Thoracic aorta (tissue), 2 donors: ENCODE measurements around the gene NKX1-1. TPM values are rescaled to one million over a fixed set of nuclear protein-coding genes. Genes with fewer than 3 reads are reported as not detected.

Source experiments
- ATAC-seq: fragments of 150-250 bp; one replicate; pipeline ENCODE4 v1.8.0; 2017; ENCODE audit warnings: low read depth; ENCODE audit not compliant: insufficient number of reproducible peaks, low FRiP score
- DNase-seq: peaks from one replicate; pipeline ENCODE4 v3.0.0-alpha.2; 2020; ENCODE audit warnings: low spot score
- H3K27ac ChIP-seq, 2 donors: fragments of 200-600 bp; sonication (generic); 1 replicate in 1 of 2; 2 replicates in 1 of 2; pipeline ENCODE4 v1.5.1; 2016; ENCODE audit warnings: mild to moderate bottlenecking in 2 of 2, moderate library complexity in 2 of 2
- H3K27me3 ChIP-seq: fragments of 200-600 bp; sonication (generic); replicated peaks from 2 replicates; pipeline ENCODE4 v1.6.0; 2016; ENCODE audit warnings: mild to moderate bottlenecking; ENCODE audit not compliant: insufficient read depth
- H3K36me3 ChIP-seq: fragments of 200-600 bp; sonication (generic); one replicate; pipeline ENCODE4 v1.5.1; 2016
- H3K4me1 ChIP-seq, 2 donors: fragments of 200-600 bp; sonication (generic); 1 replicate in 1 of 2; 2 replicates in 1 of 2; pipeline versions ENCODE4 v1.5.1 to v1.6.0; 2016; ENCODE audit warnings: low read depth in 2 of 2, mild to moderate bottlenecking in 1 of 2; ENCODE audit not compliant: control insufficient read depth in 1 of 2
- H3K4me3 ChIP-seq: fragments of 200-600 bp; sonication (generic); 2 replicates; pipeline ENCODE4 v1.5.1; 2016; ENCODE audit warnings: mild to moderate bottlenecking
- H3K9me3 ChIP-seq: fragments of 200-600 bp; sonication (generic); 2 replicates; pipeline ENCODE4 v1.5.1; 2016
- total RNA-seq, 2 donors: library from RNA; depleted of rRNA; stranded (reverse); fragments of >200 nt; gene quantifications; one replicate each; pipeline versions ENCODE4 v1.1.0 to v1.2.3, GENCODE V29; 2016
- TF ChIP-seq, protein P1 (sequence below): fragments of 200-600 bp; sonication (generic); IDR thresholded peaks from one replicate; pipeline ENCODE4 v1.5.1; 2019; ENCODE audit warnings: antibody characterized with exemption

The NKX1-1 gene
- total RNA-seq, 2 donors from 2014 or later: not detected

- Histone ChIP-seq H3K27me3 (no peaks in the 10 kb centered on the region), H3K9me3 (no peaks in the 10 kb centered on the region), H3K27ac (no peak overlapping the region), H3K36me3 (no peaks in the 10 kb centered on the region), H3K4me1 (no peaks in the 10 kb centered on the region), H3K4me3 (no peak overlapping the region)
- ATAC-seq: no peak
- TF ChIP-seq, protein P1, sequence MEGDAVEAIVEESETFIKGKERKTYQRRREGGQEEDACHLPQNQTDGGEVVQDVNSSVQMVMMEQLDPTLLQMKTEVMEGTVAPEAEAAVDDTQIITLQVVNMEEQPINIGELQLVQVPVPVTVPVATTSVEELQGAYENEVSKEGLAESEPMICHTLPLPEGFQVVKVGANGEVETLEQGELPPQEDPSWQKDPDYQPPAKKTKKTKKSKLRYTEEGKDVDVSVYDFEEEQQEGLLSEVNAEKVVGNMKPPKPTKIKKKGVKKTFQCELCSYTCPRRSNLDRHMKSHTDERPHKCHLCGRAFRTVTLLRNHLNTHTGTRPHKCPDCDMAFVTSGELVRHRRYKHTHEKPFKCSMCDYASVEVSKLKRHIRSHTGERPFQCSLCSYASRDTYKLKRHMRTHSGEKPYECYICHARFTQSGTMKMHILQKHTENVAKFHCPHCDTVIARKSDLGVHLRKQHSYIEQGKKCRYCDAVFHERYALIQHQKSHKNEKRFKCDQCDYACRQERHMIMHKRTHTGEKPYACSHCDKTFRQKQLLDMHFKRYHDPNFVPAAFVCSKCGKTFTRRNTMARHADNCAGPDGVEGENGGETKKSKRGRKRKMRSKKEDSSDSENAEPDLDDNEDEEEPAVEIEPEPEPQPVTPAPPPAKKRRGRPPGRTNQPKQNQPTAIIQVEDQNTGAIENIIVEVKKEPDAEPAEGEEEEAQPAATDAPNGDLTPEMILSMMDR: no peak
- DNase-seq: no peak
Measured at GRCh38 chr4:1449833-1450741, 43.8 kb upstream of the NKX1-1 start.

DNA sequence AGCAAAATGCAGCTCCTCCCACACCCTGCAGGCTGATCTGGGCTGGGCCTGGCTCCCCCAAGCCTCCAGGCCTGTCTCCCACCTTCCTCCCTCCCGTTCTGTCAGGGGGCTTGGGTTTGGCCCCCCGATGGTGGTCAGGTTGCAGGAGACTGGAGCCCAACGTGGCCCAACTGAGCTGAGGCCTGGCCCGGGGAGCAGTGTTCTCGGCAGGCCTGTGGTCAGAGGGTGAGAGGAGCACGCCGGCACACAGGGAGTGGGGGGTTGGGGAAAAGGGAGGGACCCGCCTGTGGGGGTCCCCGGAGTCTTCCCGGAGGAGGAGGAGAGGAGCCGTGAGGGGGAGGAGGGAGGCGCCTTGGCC, 43.2 kb upstream of the NKX1-1 start:
- H3K27me3 ChIP-seq: no peaks in the 10 kb centered on the region
- ATAC-seq (no peak), DNase-seq (no peak)
- H3K4me1 ChIP-seq: no peaks in the 10 kb centered on the region
- TF ChIP-seq, protein P1: no peak
- H3K4me3 ChIP-seq: no peak overlapping the region
- no peak overlapping the region for H3K27ac ChIP-seq
- no peaks in the 10 kb centered on the region for H3K36me3 ChIP-seq
- no peaks in the 10 kb centered on the region for H3K9me3 ChIP-seq

- H3K27ac ChIP-seq: no peak overlapping the region
- H3K9me3 ChIP-seq: no peaks in the 10 kb centered on the region
- H3K4me3 ChIP-seq: no peak overlapping the region
- H3K36me3 ChIP-seq: no peaks in the 10 kb centered on the region
- TF ChIP-seq, protein P1: no peak
- DNase-seq (no peak), ATAC-seq (no peak)
- H3K4me1 ChIP-seq: no peaks in the 10 kb centered on the region
- no peaks in the 10 kb centered on the region for H3K27me3 ChIP-seq
Measured at GRCh38 chr4:1448589-1449420, 42.6 kb upstream of the NKX1-1 start.

- H3K36me3 ChIP-seq: no peaks in the 10 kb centered on the region
- no peaks in the 10 kb centered on the region for H3K27me3 ChIP-seq
- no peaks in the 10 kb centered on the region for H3K9me3 ChIP-seq
- no peaks in the 10 kb centered on the region for H3K4me1 ChIP-seq
- no peak overlapping the region for H3K27ac ChIP-seq
- TF ChIP-seq, protein P1: no peak
- no peak overlapping the region for H3K4me3 ChIP-seq
- ATAC-seq: no peak
- no peak for DNase-seq
Measured at GRCh38 chr4:1447676-1448588, 41.7 kb upstream of the NKX1-1 start.
